ENCODE data around the gene RASL12.

DNA sequence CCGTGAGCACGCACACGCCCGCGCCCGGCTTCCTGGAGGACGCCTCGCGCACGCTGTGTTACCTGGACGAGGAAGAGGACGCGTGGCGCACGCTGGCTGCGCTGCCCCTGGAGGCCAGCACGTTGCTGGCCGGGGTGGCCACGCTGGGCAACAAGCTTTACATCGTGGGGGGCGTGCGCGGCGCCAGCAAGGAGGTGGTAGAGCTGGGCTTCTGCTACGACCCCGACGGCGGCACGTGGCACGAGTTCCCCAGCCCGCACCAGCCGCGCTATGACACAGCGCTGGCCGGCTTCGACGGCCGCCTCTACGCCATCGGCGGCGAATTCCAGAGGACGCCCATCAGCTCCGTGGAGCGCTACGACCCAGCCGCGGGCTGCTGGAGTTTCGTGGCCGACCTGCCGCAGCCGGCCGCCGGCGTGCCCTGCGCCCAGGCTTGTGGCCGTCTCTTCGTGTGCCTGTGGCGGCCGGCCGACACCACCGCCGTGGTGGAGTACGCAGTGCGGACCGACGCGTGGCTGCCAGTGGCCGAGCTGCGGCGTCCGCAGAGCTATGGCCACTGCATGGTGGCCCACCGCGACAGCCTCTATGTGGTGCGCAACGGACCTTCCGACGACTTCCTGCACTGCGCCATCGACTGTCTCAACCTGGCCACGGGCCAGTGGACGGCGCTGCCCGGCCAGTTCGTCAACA lies 9.6 kb upstream of the RASL12 start:
- TF ChIP-seq CTCF (IDR thresholded peaks at IDR 0.05; ENCODE audit: low read depth, low read length) (no peak), POLR2A (IDR thresholded peaks at IDR 0.05; ENCODE audit: extremely low read depth, insufficient read length) (no peak), MYC (IDR thresholded peaks at IDR 0.05; ENCODE audit: low read depth, low read length) (no peak), MAX (IDR thresholded peaks at IDR 0.05; ENCODE audit: low read depth, low read length) (no peak)

Measured in NB4 (cell line).